Neural cell (in vitro differentiated cells): ENCODE data around the gene ATAD3C.
"Not testable (repeated sequence)": the region's sequence is repeated elsewhere in the genome, so short reads cannot be mapped to it uniquely, and the experiment has no call there.

Source experiments
- EP300 ChIP-seq: fragments of 450-650 bp; conservative IDR thresholded peaks from 2 replicates; pipeline ENCODE4 v1.6.1; 2014; ENCODE audit warnings: antibody characterized with exemption, mild to moderate bottlenecking, moderate library complexity; ENCODE audit not compliant: poor library complexity, severe bottlenecking
- EZH2 ChIP-seq: fragments of 200-600, 300-800 bp; shearing (Covaris generic), sonication (generic); IDR thresholded peaks from 2 replicates; pipeline ENCODE4 v1.6.1; 2014; ENCODE audit warnings: antibody characterized with exemption, low read length, borderline replicate concordance, mild to moderate bottlenecking; ENCODE audit not compliant: insufficient read depth, poor library complexity, severe bottlenecking
- TF ChIP-seq, protein P1 (sequence below): fragments of 450-650 bp; IDR thresholded peaks from 2 replicates; pipeline ENCODE4 v1.5.1; 2014; ENCODE audit warnings: antibody characterized with exemption, mild to moderate bottlenecking, moderate library complexity; ENCODE audit not compliant: poor library complexity, severe bottlenecking
- TF ChIP-seq, protein P2 (sequence below): IDR thresholded peaks from 2 replicates; pipeline ENCODE4 v1.6.1; 2012; ENCODE audit warnings: borderline replicate concordance

- TF ChIP-seq, protein P1, sequence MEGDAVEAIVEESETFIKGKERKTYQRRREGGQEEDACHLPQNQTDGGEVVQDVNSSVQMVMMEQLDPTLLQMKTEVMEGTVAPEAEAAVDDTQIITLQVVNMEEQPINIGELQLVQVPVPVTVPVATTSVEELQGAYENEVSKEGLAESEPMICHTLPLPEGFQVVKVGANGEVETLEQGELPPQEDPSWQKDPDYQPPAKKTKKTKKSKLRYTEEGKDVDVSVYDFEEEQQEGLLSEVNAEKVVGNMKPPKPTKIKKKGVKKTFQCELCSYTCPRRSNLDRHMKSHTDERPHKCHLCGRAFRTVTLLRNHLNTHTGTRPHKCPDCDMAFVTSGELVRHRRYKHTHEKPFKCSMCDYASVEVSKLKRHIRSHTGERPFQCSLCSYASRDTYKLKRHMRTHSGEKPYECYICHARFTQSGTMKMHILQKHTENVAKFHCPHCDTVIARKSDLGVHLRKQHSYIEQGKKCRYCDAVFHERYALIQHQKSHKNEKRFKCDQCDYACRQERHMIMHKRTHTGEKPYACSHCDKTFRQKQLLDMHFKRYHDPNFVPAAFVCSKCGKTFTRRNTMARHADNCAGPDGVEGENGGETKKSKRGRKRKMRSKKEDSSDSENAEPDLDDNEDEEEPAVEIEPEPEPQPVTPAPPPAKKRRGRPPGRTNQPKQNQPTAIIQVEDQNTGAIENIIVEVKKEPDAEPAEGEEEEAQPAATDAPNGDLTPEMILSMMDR: not testable (repeated sequence)
- not testable (repeated sequence) for TF ChIP-seq EZH2, EP300
- TF ChIP-seq, protein P2, sequence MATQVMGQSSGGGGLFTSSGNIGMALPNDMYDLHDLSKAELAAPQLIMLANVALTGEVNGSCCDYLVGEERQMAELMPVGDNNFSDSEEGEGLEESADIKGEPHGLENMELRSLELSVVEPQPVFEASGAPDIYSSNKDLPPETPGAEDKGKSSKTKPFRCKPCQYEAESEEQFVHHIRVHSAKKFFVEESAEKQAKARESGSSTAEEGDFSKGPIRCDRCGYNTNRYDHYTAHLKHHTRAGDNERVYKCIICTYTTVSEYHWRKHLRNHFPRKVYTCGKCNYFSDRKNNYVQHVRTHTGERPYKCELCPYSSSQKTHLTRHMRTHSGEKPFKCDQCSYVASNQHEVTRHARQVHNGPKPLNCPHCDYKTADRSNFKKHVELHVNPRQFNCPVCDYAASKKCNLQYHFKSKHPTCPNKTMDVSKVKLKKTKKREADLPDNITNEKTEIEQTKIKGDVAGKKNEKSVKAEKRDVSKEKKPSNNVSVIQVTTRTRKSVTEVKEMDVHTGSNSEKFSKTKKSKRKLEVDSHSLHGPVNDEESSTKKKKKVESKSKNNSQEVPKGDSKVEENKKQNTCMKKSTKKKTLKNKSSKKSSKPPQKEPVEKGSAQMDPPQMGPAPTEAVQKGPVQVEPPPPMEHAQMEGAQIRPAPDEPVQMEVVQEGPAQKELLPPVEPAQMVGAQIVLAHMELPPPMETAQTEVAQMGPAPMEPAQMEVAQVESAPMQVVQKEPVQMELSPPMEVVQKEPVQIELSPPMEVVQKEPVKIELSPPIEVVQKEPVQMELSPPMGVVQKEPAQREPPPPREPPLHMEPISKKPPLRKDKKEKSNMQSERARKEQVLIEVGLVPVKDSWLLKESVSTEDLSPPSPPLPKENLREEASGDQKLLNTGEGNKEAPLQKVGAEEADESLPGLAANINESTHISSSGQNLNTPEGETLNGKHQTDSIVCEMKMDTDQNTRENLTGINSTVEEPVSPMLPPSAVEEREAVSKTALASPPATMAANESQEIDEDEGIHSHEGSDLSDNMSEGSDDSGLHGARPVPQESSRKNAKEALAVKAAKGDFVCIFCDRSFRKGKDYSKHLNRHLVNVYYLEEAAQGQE: not testable (repeated sequence)
These were observed 56.3 kb downstream of the ATAD3C start for GRCh38 chr1:1505801-1506200.
